Activated CD8-positive, alpha-beta T cell treated with anti-CD3 and anti-CD28 coated beads for 36 hours (primary cell): ENCODE data around the gene NCBP2L. TPM values are rescaled to one million over a fixed set of nuclear protein-coding genes. Genes with fewer than 3 reads are reported as not detected.

ENCODE experiments used
- ATAC-seq: fragments of 200-7000 bp; cut with Tn5 transposase; one replicate; pipeline ENCODE4 v1.10.0; 2021; ENCODE audit warnings: mild to moderate bottlenecking, moderate library complexity
- CTCF ChIA-PET: fragments of 350-600 bp; sonication (Branson Sonifier 250); formaldehyde crosslinking; loops from one replicate; lab custom pipeline; 2021; ENCODE audit warnings: antibody characterized with exemption; lab: Charles Lee
- POLR2A ChIA-PET: fragments of 350-600 bp; sonication (Branson Sonifier 250); formaldehyde crosslinking; loops from one replicate; lab custom pipeline; 2021; ENCODE audit warnings: antibody characterized with exemption; lab: Charles Lee
- DNase-seq: peaks from one replicate; pipeline ENCODE4 v3.0.0-alpha.2; 2020
- H3K27ac Mint-ChIP-seq: one replicate; pipeline ENCODE4 v1.8.0; 2021; ENCODE audit warnings: mild to moderate bottlenecking, mixed read lengths
- H3K27me3 Mint-ChIP-seq: one replicate; pipeline ENCODE4 v1.8.0; 2021; ENCODE audit warnings: mixed read lengths
- H3K36me3 Mint-ChIP-seq: one replicate; pipeline ENCODE4 v1.8.0; 2021; ENCODE audit warnings: low read depth, mixed read lengths
- H3K4me1 Mint-ChIP-seq: one replicate; pipeline ENCODE4 v1.8.0; 2021; ENCODE audit warnings: low read depth, mixed read lengths
- H3K4me3 Mint-ChIP-seq: one replicate; pipeline ENCODE4 v1.8.0; 2021; ENCODE audit warnings: mild to moderate bottlenecking, moderate library complexity, mixed read lengths
- H3K9me3 Mint-ChIP-seq: one replicate; pipeline ENCODE4 v1.8.0; 2021; ENCODE audit warnings: mixed read lengths
- intact Hi-C: fragments of 100-400 bp; cut with micrococcal nuclease; formaldehyde crosslinking; loops from one replicate; pipeline ENCODE4 v1.10.0; 2022
- total RNA-seq, 2 experiments: library from RNA; stranded (reverse); gene quantifications; one replicate each; pipeline ENCODE4 v1.2.3, GENCODE V29; 2021
- TF ChIP-seq, protein P1 (sequence below): fragments of 200-600 bp; IDR thresholded peaks from one replicate; pipeline ENCODE4 v1.8.0; 2022; ENCODE audit warnings: antibody characterized with exemption, mild to moderate bottlenecking

Gene NCBP2L
- total RNA-seq, 2 experiments from 2014 or later: not detected

DNA sequence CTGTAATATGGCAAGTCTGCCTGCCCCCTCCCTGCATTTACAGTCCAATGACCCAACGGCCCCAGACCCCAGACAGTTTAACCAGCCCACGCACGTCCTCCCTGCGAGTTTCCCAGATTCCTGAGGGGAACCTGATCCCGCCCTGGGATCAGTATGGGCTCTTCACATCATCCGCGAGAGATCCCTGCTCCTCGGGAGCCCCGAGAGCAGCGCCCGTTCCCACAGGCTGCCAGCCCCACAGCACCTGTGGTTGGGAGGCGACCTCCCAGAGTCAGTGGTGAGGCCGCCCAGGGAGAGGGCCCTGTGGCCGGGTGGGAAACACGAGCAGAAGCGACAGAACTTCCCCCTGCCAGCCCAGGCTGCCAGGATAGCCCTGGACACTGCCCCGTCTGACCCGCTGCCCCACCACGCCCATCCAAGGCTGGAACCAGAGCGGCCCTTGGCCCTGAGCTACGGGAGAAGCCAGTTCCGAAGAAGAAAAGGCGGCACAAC lies 34.8 kb upstream of the NCBP2L start:
- H3K4me3 Mint-ChIP-seq: peak overlapping the region; percentile 75
- ChIA-PET CTCF (interaction anchor here (1.1 to 1.8 kb wide), 3 partner anchors 17 to 83 kb away, joined by 4 to 6 read pairs (median 4); no protein-coding TSS in a partner anchor), POLR2A (interaction anchor here (1.4 kb wide), 2 partner anchors 25 to 30 kb away, joined by 4 to 5 read pairs; no protein-coding TSS in a partner anchor)
- peak overlapping the region; percentile 98 for H3K27ac Mint-ChIP-seq
- intact Hi-C loops: no loop called here
- H3K9me3 Mint-ChIP-seq: no peaks in the 10 kb centered on the region
- ATAC-seq: no peak
- peaks cover 31% of the 10 kb centered on the region for H3K4me1 Mint-ChIP-seq
- H3K36me3 Mint-ChIP-seq: no peaks in the 10 kb centered on the region
- TF ChIP-seq, protein P1, sequence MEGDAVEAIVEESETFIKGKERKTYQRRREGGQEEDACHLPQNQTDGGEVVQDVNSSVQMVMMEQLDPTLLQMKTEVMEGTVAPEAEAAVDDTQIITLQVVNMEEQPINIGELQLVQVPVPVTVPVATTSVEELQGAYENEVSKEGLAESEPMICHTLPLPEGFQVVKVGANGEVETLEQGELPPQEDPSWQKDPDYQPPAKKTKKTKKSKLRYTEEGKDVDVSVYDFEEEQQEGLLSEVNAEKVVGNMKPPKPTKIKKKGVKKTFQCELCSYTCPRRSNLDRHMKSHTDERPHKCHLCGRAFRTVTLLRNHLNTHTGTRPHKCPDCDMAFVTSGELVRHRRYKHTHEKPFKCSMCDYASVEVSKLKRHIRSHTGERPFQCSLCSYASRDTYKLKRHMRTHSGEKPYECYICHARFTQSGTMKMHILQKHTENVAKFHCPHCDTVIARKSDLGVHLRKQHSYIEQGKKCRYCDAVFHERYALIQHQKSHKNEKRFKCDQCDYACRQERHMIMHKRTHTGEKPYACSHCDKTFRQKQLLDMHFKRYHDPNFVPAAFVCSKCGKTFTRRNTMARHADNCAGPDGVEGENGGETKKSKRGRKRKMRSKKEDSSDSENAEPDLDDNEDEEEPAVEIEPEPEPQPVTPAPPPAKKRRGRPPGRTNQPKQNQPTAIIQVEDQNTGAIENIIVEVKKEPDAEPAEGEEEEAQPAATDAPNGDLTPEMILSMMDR: no peak
- DNase-seq: no peak
- no peaks in the 10 kb centered on the region for H3K27me3 Mint-ChIP-seq

DNA sequence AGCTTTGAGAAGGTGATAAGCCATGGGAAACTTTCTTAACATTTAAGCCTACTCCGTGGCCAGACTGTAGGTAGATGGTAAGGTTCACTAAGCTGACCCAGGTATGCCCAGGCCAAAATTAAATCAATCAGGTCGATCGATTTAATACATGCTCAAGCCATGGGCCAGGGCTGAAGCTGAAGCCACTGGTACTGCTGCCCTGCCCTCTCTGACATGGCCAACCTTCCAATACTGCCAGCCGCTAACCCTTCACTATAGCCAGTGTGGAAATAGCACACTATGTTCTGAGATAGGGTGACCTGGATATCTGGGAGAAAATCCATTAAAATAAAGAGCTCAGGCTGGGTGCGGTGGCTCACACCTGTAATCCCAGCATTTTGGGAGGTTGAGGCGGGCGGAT lies 33.5 kb upstream of the NCBP2L start:
- Mint-ChIP-seq H3K9me3 (no peaks in the 10 kb centered on the region), H3K4me1 (peaks cover 29% of the 10 kb centered on the region), H3K27me3 (no peaks in the 10 kb centered on the region), H3K4me3 (no peak overlapping the region), H3K27ac (no peak overlapping the region), H3K36me3 (no peaks in the 10 kb centered on the region)
- DNase-seq (no peak), ATAC-seq (no peak)
- POLR2A ChIA-PET: no interaction called here
- TF ChIP-seq, protein P1: no peak
- intact Hi-C loops: no loop called here
- CTCF ChIA-PET: interaction anchor here (0.6 to 2.2 kb wide), 4 partner anchors 26 to 310 kb away, joined by 3 to 6 read pairs (median 4); partner anchors contain the start of gene TSC22D3

DNA sequence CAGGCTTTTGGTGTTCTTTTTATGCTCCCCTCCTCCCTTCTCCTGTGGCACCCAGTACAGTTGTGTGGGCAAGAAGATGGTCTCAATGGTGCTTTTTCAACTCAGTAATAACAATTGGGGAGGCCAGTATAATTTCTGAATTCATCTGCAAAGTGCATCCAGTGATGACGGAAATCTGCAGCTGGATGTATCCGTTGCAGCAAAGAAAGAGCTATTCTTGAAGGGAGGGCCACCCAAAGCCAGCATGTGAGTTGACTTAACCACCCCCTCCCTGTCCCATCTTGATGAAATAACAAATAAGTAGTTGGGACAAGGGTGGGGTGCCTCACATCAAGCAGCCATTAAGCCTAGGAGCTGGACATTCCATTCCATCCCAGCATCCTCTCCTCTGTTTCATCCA lies 32.7 kb upstream of the NCBP2L start:
- Mint-ChIP-seq H3K4me3 (no peak overlapping the region), H3K9me3 (no peaks in the 10 kb centered on the region), H3K36me3 (no peaks in the 10 kb centered on the region), H3K27ac (no peak overlapping the region), H3K27me3 (no peaks in the 10 kb centered on the region), H3K4me1 (peaks cover 25% of the 10 kb centered on the region)
- CTCF ChIA-PET: interaction anchor here (0.9 to 2.2 kb wide), 3 partner anchors 31 to 86 kb away, joined by 4 to 6 read pairs (median 5); partner anchors contain the start of gene TSC22D3
- no peak for ATAC-seq
- intact Hi-C loops: no loop called here
- DNase-seq: no peak
- POLR2A ChIA-PET: no interaction called here
- TF ChIP-seq, protein P1: no peak

DNA sequence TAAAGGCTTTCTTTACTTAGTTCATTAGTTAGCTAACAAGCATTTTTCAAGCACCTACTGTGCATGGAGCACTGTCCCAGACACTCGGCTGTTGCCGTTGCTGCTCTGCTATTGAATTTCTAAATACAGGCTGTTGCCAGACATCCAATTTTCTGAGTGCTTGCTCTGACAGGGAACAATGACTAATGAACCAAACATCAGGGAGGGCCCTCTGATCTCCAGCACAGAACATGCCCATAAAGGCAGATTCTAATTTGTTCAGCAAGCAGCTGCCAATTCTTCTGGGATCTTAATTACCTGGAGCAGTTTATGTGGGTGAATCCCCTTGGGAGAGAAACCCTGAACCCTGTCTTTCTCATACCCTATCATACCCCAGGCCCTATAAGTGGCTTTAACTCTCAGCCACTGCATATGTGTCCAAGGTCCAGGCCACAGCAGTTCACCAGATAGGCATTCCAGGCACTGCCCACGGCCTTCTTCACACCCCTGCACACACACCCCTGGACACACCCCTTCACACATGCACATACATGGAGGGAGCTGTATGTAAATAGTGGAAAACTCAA lies 29.9 kb upstream of the NCBP2L start:
- ChIA-PET POLR2A (interaction anchor here (0.9 kb wide), 1 partner anchor 10 kb away, joined by 3 read pairs; no protein-coding TSS in a partner anchor), CTCF (no interaction called here)
- Mint-ChIP-seq H3K4me3 (no peak overlapping the region), H3K27ac (no peak overlapping the region), H3K36me3 (no peaks in the 10 kb centered on the region), H3K4me1 (peaks cover 8% of the 10 kb centered on the region), H3K27me3 (no peaks in the 10 kb centered on the region), H3K9me3 (no peaks in the 10 kb centered on the region)
- DNase-seq (no peak), ATAC-seq (no peak)
- intact Hi-C loops: no loop called here
- TF ChIP-seq, protein P1: no peak

DNA sequence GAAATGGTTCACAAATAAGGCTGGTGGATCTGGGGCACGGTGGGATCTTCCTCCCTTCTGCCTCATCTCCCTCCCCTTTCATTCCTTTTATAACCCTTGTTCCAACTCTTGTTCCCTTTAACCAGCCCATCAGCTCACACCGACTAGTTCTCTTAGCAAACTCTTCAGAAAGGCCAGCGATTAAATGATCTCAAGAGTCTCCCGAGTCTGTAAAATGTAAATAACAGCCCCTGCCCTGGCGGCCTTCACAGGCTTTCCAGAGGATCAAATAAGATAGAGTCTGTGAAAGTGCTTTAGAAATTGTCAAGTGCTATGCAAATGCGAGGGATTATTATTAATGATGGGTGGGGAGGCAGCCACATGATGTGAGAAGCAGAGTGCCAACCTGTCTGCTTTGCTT lies 29.0 kb upstream of the NCBP2L start:
- TF ChIP-seq, protein P1: no peak
- H3K4me3 Mint-ChIP-seq: no peak overlapping the region
- ChIA-PET CTCF (interaction anchor here (0.6 to 1.3 kb wide), 2 partner anchors 18 to 248 kb away, joined by 3 to 4 read pairs; no protein-coding TSS in a partner anchor), POLR2A (interaction anchor here (0.9 kb wide), 1 partner anchor 11 kb away, joined by 3 read pairs; no protein-coding TSS in a partner anchor)
- no peaks in the 10 kb centered on the region for H3K27me3 Mint-ChIP-seq
- DNase-seq (no peak), ATAC-seq (no peak)
- peak overlapping the region; percentile 30 for H3K27ac Mint-ChIP-seq
- no peaks in the 10 kb centered on the region for H3K36me3 Mint-ChIP-seq
- H3K9me3 Mint-ChIP-seq: no peaks in the 10 kb centered on the region
- intact Hi-C loops: no loop called here
- H3K4me1 Mint-ChIP-seq: peaks cover 7% of the 10 kb centered on the region
